ENCODE data around the gene PKDCC. TPM values are rescaled to one million over a fixed set of nuclear protein-coding genes. Genes with fewer than 3 reads are reported as not detected.

The PKDCC gene
- total and polyA plus RNA-seq, 2 of the 13 experiments (the other 11 are each of a cell fraction or from before 2014, with no cell fraction given) = 52.6 to 58.8 TPM

DNA sequence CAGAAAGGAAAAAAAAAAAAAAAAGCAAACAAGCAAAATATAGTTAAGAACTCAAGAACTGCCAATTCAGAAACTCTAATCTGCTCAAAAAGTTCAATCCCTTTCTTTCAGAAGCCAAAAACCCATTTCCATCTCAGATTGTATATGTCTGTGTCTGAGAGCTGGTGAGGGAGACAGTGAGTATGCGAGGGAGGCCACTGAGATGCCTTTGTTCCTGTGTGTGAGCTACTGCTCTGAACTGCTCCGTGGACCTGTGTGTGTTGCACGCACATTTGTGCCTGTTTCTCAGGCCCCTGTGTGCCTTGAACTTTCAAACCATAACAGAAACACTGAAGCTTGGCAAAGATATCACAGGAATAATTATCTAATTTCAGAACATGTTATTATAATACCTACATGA, 2.5 kb upstream of the PKDCC start:
- CTCF ChIA-PET (ENCODE audit: low intra/inter-chr PET ratio, low total read pairs) = no interaction called here
- peaks cover 49% of the 10 kb centered on the region for H3K4me1 ChIP-seq (ENCODE audit: insufficient read depth, low read length)
- no peak for FAIRE-seq

More for the DNA sequence above, 2.5 kb upstream of the PKDCC start:
- ATAC-seq (peak; percentile 4; the same call in 1 of the 3 replicates), DNase-seq (ENCODE audit: low spot score) (no peak)
- Histone ChIP-seq H3K9ac (ENCODE audit: insufficient read depth, low read depth, low read length) (no peak overlapping the region), H2AFZ (ENCODE audit: low read length) (no peak overlapping the region), H3K27me3 (ENCODE audit: control insufficient read depth in 1 of 2, insufficient read depth in 2 of 2, low read length in 2 of 2) (peaks cover 0 to 52% of the 10 kb centered on the region in 2 experiments; a peak in 3 of 5 replicates), H3K9me3 (ENCODE audit: low read length) (no peaks in the 10 kb centered on the region), H3K36me3 (replicated peaks in 1 of 2; ENCODE audit: control insufficient read depth in 1 of 2, insufficient read depth in 2 of 2, low read length in 2 of 2) (no peaks in the 10 kb centered on the region), H3K4me2 (ENCODE audit: low read depth, low read length) (peak overlapping the region; percentile 100), H3K4me3 (replicated peaks in 1 of 3; ENCODE audit: insufficient read depth in 1 of 3, low read depth in 2 of 3, low read length in 3 of 3) (no peak overlapping the region), H4K20me1 (ENCODE audit: insufficient read depth, low read length) (peaks cover 7% of the 10 kb centered on the region), H3K27ac (ENCODE audit: extremely low read length, insufficient read depth, low read length) (no peak overlapping the region), H3K79me2 (ENCODE audit: insufficient read depth, low read length) (peaks cover 19% of the 10 kb centered on the region)
- in situ Hi-C loops (cut with HindIII; ENCODE audit: extremely low pct_ligation_motif_present, low pct_unique_long_range_greater_than_20kb) (no loop called here), intact Hi-C loops (cut with micrococcal nuclease; ENCODE audit: unreplicated experiment) (loop anchor here (5.0 kb wide), 1 partner anchor 92 kb away; no protein-coding TSS in a partner anchor)
- WGBS (ENCODE audit: low lambda C conversion rate) = 4% methylated on average over 3 of the region's 3 CpGs
- POLR2A ChIA-PET = interaction anchor here (0.8 to 6.7 kb wide), 12 partner anchors 14 to 218 kb away, joined by 3 to 203 read pairs (median 4); no protein-coding TSS in a partner anchor
- no TSS peak for BruUV-seq (replicated peaks)
- TF ChIP-seq ZNF547 (CRISPR knock-in tag; IDR thresholded peaks at IDR 0.05) = no peak
- no peak for TF ChIP-seq CBX5 (CRISPR knock-in tag; IDR thresholded peaks at IDR 0.05; ENCODE audit: borderline replicate concordance)
- TF ChIP-seq TBP (CRISPR knock-in tag; IDR thresholded peaks at IDR 0.05) = no peak
- 0 out of 2 replicates have a peak, but pooled peaks have one; percentile 34 for TF ChIP-seq ZNF101 (CRISPR knock-in tag; IDR thresholded peaks at IDR 0.05; ENCODE audit: borderline replicate concordance, low read depth)
- no peak for TF ChIP-seq KDM1A (CRISPR knock-in tag; IDR thresholded peaks at IDR 0.05)
- 0 out of 2 replicates have a peak, but pooled peaks have one; percentile 13 for TF ChIP-seq ZSCAN29 (CRISPR knock-in tag; conservative IDR thresholded peaks at IDR 0.05)
- TF ChIP-seq, protein P1, sequence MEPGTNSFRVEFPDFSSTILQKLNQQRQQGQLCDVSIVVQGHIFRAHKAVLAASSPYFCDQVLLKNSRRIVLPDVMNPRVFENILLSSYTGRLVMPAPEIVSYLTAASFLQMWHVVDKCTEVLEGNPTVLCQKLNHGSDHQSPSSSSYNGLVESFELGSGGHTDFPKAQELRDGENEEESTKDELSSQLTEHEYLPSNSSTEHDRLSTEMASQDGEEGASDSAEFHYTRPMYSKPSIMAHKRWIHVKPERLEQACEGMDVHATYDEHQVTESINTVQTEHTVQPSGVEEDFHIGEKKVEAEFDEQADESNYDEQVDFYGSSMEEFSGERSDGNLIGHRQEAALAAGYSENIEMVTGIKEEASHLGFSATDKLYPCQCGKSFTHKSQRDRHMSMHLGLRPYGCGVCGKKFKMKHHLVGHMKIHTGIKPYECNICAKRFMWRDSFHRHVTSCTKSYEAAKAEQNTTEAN (CRISPR knock-in tag; conservative IDR thresholded peaks at IDR 0.05) = peak; percentile 88
- TF ChIP-seq ESRRA (CRISPR knock-in tag; IDR thresholded peaks at IDR 0.05; ENCODE audit: low read depth) = no peak
- TF ChIP-seq FOXP1 (IDR thresholded peaks at IDR 0.05) = no peak
- TF ChIP-seq FOXP1 (CRISPR knock-in tag; IDR thresholded peaks at IDR 0.05) = no peak
- TF ChIP-seq PAWR (CRISPR knock-in tag; IDR thresholded peaks at IDR 0.05; ENCODE audit: borderline replicate concordance) = no peak
- no peak for TF ChIP-seq ZNF737 (CRISPR knock-in tag; IDR thresholded peaks at IDR 0.05; ENCODE audit: borderline replicate concordance)
- no peak for TF ChIP-seq DBP (CRISPR knock-in tag; IDR thresholded peaks at IDR 0.05; ENCODE audit: not compliant biosample characterization)

All from HepG2 (cell line).